SW480 (cell line): Measurements from ENCODE around the gene SKIL.

ENCODE experiments used
- DNase-seq: peaks from one replicate; pipeline ENCODE4 v3.0.0-alpha.2; 2016; ENCODE audit warnings: low spot score

SKIL gene

DNA sequence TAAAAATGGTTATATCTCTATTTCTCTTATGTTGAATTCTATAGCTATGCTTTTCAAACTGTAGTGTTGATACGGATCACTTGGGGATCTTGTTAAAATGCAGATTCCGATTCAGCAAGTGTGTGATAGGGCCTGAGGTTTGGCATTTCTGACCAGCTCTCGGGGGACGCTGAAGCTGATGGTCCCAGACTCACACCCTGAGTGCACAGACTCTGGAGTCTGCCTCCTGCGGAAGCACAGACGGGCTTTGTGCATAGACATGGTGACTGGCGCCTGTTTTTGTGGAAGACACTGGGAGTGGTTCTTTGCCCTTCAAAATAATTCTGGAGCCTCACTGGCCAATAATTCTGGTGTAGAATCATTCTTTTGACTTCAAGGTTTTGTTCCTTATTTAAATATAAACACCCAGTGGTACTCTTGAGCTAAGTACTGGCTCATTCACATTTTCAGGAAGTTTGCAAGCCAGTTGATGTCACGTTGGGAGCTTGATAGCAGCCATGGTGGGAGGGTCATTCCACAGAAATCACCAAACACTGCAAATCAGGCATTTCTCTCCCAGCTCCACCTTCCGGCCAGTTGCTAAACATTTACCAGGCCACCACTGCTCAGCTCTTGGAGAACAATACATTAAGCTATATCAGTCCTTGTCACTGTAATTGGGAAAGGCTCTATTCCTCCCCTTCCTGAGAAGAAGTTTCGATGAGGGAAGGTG lies 80.3 kb downstream of the SKIL start:
- DNase-seq = no peak

DNA sequence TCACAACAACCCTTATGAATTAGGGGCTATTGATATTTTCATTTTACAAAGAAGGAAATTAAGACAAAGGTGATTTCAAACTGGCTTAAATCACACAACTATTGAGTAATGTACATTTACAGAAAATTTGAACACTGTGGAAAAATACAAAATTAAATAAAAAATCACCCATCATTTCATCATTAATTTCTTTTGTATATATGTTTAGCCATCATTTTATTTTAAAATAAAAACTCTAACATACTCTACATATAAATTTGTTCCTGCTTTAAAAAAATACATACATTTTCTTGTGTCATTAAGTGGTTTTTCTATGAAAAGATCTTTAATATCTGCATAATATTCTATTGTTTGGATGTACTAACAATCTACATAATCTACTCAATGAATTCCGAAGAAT lies 81.3 kb downstream of the SKIL start:
- no peak for DNase-seq

DNA sequence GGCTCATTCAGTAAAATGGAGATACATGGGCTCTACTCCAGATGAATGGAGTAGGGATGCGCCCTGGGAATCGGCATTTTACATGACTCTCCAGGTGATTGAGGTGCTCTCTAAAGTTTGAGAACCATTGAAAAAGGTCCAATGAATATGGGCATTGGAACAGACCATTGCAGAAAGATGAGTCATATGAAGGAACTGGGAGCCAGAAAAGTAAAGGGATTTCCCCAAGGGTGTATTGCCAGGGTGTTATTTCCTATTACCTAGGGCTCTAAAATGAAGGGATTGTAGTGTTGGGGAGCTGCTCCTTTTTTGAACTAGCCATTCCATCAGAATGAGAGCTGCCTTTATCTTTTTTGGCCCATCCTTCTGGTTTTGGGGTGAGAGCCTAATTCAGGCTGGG lies 82.8 kb downstream of the SKIL start:
- peak; percentile 26 for DNase-seq

DNA sequence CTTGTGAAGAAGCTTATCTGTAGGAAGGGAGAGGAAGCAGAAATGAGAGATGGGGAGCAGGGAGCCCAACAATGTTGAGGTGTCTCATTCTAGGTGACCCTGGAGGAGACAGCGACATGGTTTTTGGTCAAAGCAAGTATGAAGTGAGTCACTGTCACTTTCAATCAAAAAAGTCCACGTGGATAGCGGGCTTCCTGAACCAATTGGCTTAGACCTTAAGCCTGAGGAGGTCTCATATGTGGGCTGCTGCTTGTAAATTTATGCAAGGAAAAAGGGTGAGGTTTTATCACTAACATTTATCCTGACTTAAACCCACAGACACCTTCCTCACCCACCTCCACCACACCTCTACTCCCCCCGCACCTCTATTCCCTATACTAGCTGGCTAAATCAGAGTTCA lies 83.9 kb downstream of the SKIL start:
- no peak for DNase-seq

DNA sequence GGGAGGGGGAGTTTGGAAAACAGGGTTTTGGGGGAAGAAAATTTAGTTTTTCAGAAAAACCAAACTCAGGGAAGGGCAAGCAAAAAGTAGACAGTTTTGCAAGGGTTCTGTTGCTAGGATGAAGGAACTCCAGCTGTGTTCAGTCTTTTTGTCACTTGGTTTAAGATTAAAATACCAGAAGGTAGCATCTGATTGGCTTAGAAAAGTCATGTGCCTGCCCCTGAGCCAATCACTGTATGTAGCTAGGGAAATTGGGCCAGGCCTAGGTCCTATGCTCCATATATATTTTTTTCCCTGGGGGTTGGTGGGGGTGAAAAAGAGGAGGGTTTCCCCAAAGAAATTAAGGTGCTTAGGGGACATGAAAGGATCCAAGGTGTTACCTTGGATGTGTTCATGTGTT lies 85.4 kb downstream of the SKIL start:
- no peak for DNase-seq

DNA sequence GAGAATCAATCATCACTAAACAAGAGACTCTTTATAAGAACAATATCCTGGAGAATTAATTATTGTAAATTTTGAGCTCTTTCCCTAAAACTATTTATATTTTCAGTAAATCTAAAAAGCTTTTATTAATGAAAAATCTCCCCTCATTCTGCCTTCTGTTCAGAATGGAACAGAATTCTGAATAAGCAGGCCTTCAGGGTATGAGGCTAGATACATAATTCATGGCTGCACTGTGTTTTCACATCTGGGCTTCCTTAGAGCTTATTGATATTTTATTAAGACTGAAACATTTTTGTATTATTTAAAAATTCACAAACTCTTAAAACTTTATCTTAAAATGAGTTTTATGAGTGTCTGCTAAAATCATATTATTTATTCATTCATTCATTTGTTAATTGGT lies 85.9 kb downstream of the SKIL start:
- DNase-seq = no peak
